ENCODE results near the gene HDGF.

GRCh38 chr1:156740237-156740740, 11.2 kb downstream of the HDGF start:
- TF ChIP-seq POLR2A (IDR thresholded peaks at IDR 0.05; ENCODE audit: low read depth, low read length) (0 out of 2 replicates have a peak, but pooled peaks have one; percentile 12), POLR2AphosphoS5 (IDR thresholded peaks at IDR 0.05; ENCODE audit: low read depth, low read length) (no peak), SPI1 (IDR thresholded peaks at IDR 0.05; ENCODE audit: low read depth, low read length) (no peak), POU2F2 (IDR thresholded peaks at IDR 0.05; ENCODE audit: low read depth, low read length) (no peak)

Measured in GM12891 (cell line).